HG03097 (cell line): ENCODE data around the gene NPLOC4.

Source experiments
- ATAC-seq: cut with Tn5 transposase; IDR thresholded peaks from one replicate; pipeline ENCODE4 v1.9.1; 2021; ENCODE audit not compliant: unreplicated experiment, low FRiP score

NPLOC4 gene

DNA sequence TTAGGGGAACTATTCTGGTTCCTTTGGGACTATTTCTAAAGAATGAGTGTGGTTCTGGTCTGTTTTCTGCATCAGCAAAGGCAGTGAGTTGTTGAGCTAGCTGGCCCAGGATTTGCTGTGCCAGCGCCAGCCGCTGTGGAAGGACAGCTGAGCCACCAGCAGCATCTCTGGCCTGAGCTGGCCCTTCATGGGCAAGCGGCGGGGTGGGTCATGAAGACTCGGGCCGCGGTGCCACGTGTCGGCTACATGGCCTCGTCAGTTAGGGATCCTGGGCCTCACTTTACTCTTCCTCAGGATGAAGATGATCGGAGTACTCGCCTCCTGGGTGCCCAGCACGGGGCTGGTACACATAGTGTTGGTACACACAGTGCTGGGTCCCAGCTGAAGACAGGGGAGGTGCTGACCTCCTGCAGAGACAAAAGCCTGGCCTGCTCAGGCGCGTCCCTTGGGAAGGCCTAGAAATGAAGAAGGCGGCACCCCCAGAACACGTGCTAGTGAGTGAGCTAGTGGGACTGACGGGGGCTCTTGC, 66.9 kb downstream of the NPLOC4 start:
- no peak for ATAC-seq

- no peak for ATAC-seq
Measured at GRCh38 chr17:81568416-81568815, 68.5 kb downstream of the NPLOC4 start.

- no peak for ATAC-seq
Measured at GRCh38 chr17:81567191-81567590, 69.7 kb downstream of the NPLOC4 start.

- no peak for ATAC-seq
Measured at GRCh38 chr17:81566461-81567126, 70.3 kb downstream of the NPLOC4 start.

DNA sequence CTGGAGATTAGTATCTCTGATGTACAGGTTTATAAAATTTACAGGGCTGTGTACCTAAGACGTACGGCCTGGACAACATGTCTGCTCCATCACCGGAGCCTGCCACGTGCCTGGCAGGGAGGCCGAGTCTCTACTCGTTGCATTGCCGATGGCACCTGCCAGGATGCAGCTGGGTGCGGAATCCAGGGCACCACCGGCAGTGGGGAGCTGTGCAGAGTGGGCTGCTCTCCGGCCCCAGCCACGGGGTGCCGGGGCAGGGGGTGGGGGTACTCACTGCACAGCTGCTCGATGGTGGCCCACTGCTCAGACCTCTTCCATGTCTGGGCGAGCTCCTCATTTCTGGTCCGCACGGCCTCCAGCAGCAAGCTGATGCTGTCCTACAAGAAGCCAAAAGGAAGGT, 71.7 kb downstream of the NPLOC4 start:
- no peak for ATAC-seq

- ATAC-seq = no peak
Measured at GRCh38 chr17:81564778-81565177, 72.1 kb downstream of the NPLOC4 start.

GRCh38 chr17:81563861-81564586, 72.9 kb downstream of the NPLOC4 start:
- ATAC-seq = no peak

- ATAC-seq = no peak
Measured at GRCh38 chr17:81561494-81561885, 75.4 kb downstream of the NPLOC4 start.

DNA sequence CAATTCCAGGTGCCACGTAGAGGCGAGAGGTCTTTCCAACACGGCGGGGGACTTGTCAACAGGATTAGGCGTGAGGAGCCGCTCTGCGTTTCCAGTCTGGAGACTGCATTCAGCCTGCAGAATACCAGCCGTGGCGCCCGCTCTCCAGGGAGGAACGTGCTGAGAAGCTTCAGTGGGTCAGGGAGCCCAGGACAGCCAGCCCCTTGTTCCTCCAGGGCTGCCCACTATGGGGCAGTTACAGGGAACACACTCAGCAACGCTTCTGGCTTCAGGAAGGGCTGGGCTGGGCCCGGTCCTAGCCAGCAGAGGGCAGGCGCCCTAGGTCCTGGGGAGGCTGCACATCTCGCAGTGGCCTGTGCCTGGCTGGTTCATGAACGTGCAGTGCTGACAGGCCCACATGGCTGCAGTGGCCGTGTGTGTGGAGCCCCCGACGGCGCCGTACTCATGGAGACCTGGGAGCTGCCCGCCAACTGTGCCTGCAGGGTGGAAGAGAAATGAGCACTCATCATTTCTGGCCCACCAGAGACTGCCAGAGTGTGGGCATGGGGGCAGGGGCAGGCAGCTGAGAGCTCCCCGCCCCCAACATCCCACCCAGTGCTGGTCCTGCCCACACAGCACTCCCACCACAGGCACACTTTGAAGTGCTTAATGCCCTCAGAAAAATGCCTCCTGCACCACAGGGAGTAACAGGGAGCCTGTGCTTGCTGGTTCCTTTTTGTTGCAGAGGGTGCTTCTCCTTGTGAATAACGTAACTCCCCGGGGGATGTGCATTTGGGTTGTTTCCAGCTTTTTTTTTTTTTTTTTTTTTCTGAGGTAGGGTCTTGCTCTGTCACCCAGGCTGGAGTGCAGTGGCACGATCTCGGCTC, 77.7 kb downstream of the NPLOC4 start:
- ATAC-seq = no peak

GRCh38 chr17:81558115-81558468, 78.8 kb downstream of the NPLOC4 start:
- no peak for ATAC-seq

DNA sequence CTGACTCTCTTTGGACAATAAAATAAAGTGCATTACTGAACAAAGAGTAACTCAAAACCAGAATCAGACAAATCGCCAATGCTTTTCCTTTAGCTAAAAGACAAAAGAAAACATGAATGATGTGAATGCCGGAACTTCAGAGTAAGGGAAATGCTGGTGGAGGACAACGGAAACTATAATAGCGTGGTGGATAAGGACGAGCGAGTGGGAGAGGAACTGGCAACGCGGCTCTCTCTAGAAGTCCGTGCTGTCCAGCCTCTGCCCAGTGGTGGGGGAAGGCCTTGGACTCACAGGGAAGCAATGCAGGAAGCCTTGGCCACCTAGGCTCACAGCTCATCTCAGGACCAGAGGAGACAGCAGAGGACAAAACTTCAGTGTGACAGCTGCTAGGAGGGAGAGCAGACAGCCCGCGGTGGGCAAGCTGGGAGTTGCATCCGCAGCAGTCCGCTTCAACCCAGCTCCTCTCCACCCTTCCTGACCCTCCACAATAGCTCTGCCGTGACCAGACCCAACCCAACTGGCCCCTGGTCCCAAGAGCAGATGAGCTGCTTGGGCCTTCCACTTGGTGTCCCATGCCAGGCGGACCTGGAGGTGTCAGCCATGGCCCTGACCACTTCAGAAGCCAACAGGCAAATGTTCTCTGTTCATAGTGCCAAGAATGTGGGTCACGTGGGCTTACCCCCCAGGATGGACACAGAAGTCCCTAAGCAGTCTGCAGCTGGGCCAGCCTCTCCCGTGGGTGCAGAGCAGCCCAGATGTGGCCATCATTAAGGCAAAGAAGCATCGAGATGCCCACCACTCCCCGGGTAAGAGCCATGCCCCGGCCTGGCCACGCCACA, 79.4 kb downstream of the NPLOC4 start:
- ATAC-seq = no peak

DNA sequence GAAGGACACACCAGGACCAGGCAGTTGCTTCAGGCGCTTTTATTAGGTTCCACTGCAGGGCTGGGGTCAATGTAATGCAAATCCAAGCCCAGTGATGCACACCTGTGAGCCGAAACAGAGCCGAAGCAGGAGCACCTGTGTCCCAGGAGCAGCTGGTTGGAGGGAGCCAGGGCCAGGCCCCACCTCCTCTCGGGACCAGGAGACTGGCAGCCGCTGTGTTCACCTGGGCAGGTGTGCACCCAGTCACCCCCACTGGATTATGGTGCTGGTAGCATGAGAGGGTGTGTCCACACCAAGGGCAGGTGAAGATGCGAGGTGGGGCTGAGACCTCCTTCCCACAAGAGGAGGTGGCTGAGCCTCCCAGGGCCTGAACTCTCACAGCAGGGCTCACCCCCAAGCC, 80.0 kb downstream of the NPLOC4 start:
- no peak for ATAC-seq

- no peak for ATAC-seq
Measured at GRCh38 chr17:81556175-81556691, 80.7 kb downstream of the NPLOC4 start.

GRCh38 chr17:81553616-81554181, 83.2 kb downstream of the NPLOC4 start:
- no peak for ATAC-seq

DNA sequence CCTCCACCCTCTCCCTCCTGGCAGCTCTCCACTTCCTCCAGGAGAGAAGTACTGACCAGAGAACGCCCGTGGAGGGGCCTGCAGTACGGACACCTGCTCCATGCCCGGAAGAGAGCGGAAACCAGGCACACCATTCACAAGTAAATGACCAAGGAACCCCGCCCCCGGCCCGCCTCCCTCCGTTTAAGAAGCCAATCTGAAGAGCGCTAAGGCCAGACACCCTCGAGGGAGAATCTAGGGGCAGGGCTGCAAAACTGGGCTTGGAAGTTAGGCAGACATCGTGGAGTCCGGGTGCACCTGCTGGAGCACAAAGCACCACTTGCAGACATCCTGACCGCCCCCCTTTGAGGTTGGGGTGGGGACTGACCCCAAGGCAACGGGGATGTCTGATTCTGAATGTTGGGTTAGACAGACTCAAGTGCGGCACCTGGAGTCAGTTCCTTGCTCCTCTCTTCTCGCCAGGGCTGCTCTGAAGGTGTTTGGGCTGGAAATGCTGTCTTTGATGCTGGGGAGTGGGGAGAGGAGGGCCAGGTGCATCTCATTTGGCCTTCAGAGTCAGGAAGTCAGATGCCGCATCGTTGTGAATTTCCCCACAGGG, 83.8 kb downstream of the NPLOC4 start:
- ATAC-seq = peak; percentile 30

- ATAC-seq = peak; percentile 38
Measured at GRCh38 chr17:81552244-81553017, 84.5 kb downstream of the NPLOC4 start, which contains the start of gene FAAP100. Gene FAAP100 (minus strand): TSS chr17:81552353. CDS start chr17:81552330, 23 bp downstream.

- ATAC-seq = peak; percentile 4
Measured at GRCh38 chr17:81551458-81552243, 85.3 kb downstream of the NPLOC4 start.
